HL-60 (cell line): ENCODE measurements around the gene SHROOM3.

ENCODE experiments used
- DNase-seq, 2 experiments: peaks; one replicate each; pipeline ENCODE4 v3.0.0-alpha.2; 2010 to 2020; ENCODE audit warnings: low read depth in 1 of 2, low spot score in 1 of 2
- H3K27ac ChIP-seq: fragments of 250-450 bp; sonication (Bioruptor Pico); replicated peaks from 2 replicates; pipeline ENCODE4 v1.5.1; 2020; ENCODE audit warnings: mild to moderate bottlenecking, moderate library complexity
- H3K27me3 ChIP-seq: fragments of 250-450 bp; sonication (Bioruptor Pico); 2 replicates; pipeline ENCODE4 v1.5.1; 2021; ENCODE audit warnings: mild to moderate bottlenecking, moderate library complexity; ENCODE audit not compliant: insufficient read depth, poor library complexity, severe bottlenecking
- H3K4me3 ChIP-seq: replicated peaks from 2 replicates; pipeline ENCODE4 v1.5.1; 2011; ENCODE audit warnings: mild to moderate bottlenecking, control low read depth, low read length; ENCODE audit not compliant: insufficient read depth
- GABPA ChIP-seq: IDR thresholded peaks from 2 replicates; pipeline ENCODE4 v1.6.1; 2012; ENCODE audit warnings: low read depth
- POLR2AphosphoS5 ChIP-seq: IDR thresholded peaks from 2 replicates; pipeline ENCODE4 v1.6.1; 2012; ENCODE audit warnings: low read depth
- SPI1 ChIP-seq: IDR thresholded peaks from 2 replicates; pipeline ENCODE4 v1.6.1; 2012; ENCODE audit warnings: low read depth, mild to moderate bottlenecking, borderline replicate concordance
- TF ChIP-seq, protein P1 (sequence below): IDR thresholded peaks from one replicate; pipeline ENCODE4 v1.5.1; 2011; ENCODE audit warnings: low read length, control low read depth, inconsistent platforms; ENCODE audit not compliant: insufficient read depth
- TF ChIP-seq, protein P2 (sequence below): IDR thresholded peaks from 2 replicates; pipeline ENCODE4 v1.6.1; 2012; ENCODE audit warnings: low read depth; ENCODE audit not compliant: insufficient replicate concordance

Gene SHROOM3

DNA sequence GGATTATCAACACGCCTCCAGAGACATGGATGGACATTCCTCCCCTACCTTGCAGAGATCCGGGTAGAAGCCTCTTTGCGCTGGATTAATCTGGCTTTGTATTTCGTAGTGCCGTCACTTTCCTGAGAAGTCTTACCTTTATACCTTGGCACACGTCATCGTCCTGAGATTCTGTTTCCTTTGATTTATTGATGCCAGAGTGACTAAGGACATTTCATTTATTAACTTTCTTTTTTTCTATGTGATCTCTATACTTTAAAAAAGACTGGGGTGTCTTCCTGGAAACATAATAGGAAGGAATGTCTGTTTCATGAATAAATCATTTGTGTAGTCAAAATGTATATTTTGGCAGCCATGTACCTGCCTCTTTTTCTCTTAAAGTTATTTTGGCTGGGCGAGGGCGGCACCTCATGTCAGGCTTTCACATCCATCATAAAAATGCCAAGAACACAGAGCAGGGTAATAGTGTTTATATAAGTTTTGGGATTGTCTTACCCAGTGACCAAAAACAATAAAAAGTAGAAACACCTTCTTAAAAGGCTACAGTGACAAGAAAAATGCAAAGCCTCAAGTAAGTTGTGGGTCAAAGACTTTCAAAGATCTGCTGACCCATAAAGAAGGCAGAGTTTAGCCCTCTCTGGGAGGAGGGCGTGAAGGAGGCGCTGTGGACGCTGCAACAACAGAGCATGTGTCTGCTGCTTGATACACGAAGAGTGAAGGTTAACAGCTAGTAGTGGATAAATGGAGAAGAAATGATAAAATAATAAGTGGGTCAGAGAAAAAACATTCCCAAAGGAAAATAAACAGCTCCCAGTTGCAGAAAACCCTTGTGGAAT lies 124.4 kb downstream of the SHROOM3 start:
- DNase-seq, result no peak
- no peak overlapping the region for H3K4me3 ChIP-seq
- no peak overlapping the region for H3K27ac ChIP-seq
- TF ChIP-seq POLR2AphosphoS5 (no peak), SPI1 (no peak), GABPA (no peak)
- TF ChIP-seq, protein P1, sequence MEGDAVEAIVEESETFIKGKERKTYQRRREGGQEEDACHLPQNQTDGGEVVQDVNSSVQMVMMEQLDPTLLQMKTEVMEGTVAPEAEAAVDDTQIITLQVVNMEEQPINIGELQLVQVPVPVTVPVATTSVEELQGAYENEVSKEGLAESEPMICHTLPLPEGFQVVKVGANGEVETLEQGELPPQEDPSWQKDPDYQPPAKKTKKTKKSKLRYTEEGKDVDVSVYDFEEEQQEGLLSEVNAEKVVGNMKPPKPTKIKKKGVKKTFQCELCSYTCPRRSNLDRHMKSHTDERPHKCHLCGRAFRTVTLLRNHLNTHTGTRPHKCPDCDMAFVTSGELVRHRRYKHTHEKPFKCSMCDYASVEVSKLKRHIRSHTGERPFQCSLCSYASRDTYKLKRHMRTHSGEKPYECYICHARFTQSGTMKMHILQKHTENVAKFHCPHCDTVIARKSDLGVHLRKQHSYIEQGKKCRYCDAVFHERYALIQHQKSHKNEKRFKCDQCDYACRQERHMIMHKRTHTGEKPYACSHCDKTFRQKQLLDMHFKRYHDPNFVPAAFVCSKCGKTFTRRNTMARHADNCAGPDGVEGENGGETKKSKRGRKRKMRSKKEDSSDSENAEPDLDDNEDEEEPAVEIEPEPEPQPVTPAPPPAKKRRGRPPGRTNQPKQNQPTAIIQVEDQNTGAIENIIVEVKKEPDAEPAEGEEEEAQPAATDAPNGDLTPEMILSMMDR, result no peak
- TF ChIP-seq, protein P2, sequence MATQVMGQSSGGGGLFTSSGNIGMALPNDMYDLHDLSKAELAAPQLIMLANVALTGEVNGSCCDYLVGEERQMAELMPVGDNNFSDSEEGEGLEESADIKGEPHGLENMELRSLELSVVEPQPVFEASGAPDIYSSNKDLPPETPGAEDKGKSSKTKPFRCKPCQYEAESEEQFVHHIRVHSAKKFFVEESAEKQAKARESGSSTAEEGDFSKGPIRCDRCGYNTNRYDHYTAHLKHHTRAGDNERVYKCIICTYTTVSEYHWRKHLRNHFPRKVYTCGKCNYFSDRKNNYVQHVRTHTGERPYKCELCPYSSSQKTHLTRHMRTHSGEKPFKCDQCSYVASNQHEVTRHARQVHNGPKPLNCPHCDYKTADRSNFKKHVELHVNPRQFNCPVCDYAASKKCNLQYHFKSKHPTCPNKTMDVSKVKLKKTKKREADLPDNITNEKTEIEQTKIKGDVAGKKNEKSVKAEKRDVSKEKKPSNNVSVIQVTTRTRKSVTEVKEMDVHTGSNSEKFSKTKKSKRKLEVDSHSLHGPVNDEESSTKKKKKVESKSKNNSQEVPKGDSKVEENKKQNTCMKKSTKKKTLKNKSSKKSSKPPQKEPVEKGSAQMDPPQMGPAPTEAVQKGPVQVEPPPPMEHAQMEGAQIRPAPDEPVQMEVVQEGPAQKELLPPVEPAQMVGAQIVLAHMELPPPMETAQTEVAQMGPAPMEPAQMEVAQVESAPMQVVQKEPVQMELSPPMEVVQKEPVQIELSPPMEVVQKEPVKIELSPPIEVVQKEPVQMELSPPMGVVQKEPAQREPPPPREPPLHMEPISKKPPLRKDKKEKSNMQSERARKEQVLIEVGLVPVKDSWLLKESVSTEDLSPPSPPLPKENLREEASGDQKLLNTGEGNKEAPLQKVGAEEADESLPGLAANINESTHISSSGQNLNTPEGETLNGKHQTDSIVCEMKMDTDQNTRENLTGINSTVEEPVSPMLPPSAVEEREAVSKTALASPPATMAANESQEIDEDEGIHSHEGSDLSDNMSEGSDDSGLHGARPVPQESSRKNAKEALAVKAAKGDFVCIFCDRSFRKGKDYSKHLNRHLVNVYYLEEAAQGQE, result no peak
- no peaks in the 10 kb centered on the region for H3K27me3 ChIP-seq

- H3K4me3 ChIP-seq, result no peak overlapping the region
- no peak overlapping the region for H3K27ac ChIP-seq
- no peak for DNase-seq
- no peaks in the 10 kb centered on the region for H3K27me3 ChIP-seq
- no peak for TF ChIP-seq POLR2AphosphoS5
- TF ChIP-seq, protein P2, result no peak
- no peak for TF ChIP-seq GABPA
- TF ChIP-seq, protein P1, result no peak
- no peak for TF ChIP-seq SPI1
Measured at GRCh38 chr4:76562161-76562560, 127.1 kb downstream of the SHROOM3 start.

DNA sequence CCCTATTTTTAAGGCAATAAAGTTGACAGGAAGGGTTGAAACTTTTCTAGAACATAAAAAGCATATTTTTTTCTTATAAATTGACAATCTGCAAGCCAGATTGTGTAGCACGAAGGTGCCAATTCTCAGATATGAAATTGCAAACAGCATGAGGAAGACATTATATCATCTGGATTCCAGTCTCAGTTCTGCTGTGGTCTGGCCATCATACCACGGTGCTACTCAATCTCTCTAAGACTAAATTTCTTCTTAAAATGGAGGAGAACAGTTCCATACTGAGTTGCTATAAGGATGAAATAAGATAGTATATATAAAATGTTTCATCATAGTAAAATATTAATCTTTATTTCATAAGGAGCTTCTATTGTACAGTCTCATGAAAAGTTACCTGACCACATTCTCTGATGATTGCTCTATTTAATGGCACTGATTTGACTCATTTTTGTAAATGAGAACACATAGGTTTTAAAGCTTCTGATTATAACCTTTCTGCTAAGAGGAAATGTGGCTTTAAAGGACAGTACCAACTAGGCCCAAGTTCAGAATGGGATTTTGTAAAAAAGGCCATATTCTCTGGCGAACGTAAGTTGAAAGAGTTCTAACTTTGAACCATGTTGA lies 127.9 kb downstream of the SHROOM3 start:
- no peak overlapping the region for H3K27ac ChIP-seq

More for the DNA sequence above, 127.9 kb downstream of the SHROOM3 start:
- no peak for DNase-seq
- TF ChIP-seq, protein P2, result no peak
- Histone ChIP-seq H3K4me3 (no peak overlapping the region), H3K27me3 (no peaks in the 10 kb centered on the region)
